SU-DHL-6 (cell line): ENCODE measurements around the gene CTBP1.

Source experiments
- H2AFZ ChIP-seq: fragments of 200-600 bp; sonication (generic); 2 replicates; pipeline ENCODE4 v1.6.1; 2014; ENCODE audit warnings: low read depth, mild to moderate bottlenecking, moderate library complexity, mixed read lengths, antibody characterized with exemption, low read length; ENCODE audit not compliant: severe bottlenecking
- H3F3A ChIP-seq: fragments of 200-600 bp; shearing (Covaris generic); 2 replicates; pipeline ENCODE4 v1.6.0; 2016; ENCODE audit warnings: antibody characterized with exemption, mild to moderate bottlenecking; ENCODE audit not compliant: insufficient read depth
- H3K27ac ChIP-seq: fragments of 200-600 bp; sonication (generic); 2 replicates; pipeline ENCODE4 v1.5.1; 2016; ENCODE audit warnings: low read depth, mild to moderate bottlenecking, low read length, moderate library complexity, mixed read lengths
- H3K27me3 ChIP-seq: fragments of 200-600 bp; sonication (generic), shearing (Covaris generic); 2 replicates; pipeline ENCODE4 v1.6.0; 2014; ENCODE audit warnings: mild to moderate bottlenecking, low read length
- H3K36me3 ChIP-seq: fragments of 200-600 bp; sonication (generic); 2 replicates; pipeline ENCODE4 v1.6.1; 2014; ENCODE audit warnings: mild to moderate bottlenecking, low read length, mixed read lengths
- H3K4me2 ChIP-seq: fragments of 300-600, 200-600 bp; shearing (Covaris generic), sonication (generic); 2 replicates; pipeline ENCODE4 v1.6.0; 2014; ENCODE audit warnings: low read length, low read depth, mild to moderate bottlenecking; ENCODE audit not compliant: poor library complexity, severe bottlenecking
- H3K4me3 ChIP-seq: fragments of 200-600 bp; sonication (generic); 2 replicates; pipeline ENCODE4 v1.5.1; 2014; ENCODE audit warnings: antibody characterized with exemption, low read length, mild to moderate bottlenecking, mixed read lengths; ENCODE audit not compliant: insufficient read depth, poor library complexity, severe bottlenecking
- H3K79me2 ChIP-seq: fragments of 200-600 bp; sonication (generic); 2 replicates; pipeline ENCODE4 v1.6.1; 2014; ENCODE audit warnings: mild to moderate bottlenecking, low read length, moderate library complexity; ENCODE audit not compliant: insufficient read depth
- H3K9ac ChIP-seq: fragments of 200-600 bp; sonication (generic); 2 replicates; pipeline ENCODE4 v1.7.0; 2014; ENCODE audit warnings: mild to moderate bottlenecking, low read length
- H3K9me2 ChIP-seq: fragments of 200-600 bp; sonication (generic); replicated peaks from 2 replicates; pipeline ENCODE4 v1.6.1; 2014; ENCODE audit warnings: low read length; ENCODE audit not compliant: insufficient read depth
- H3K9me3 ChIP-seq: fragments of 200-600 bp; sonication (generic); 2 replicates; pipeline ENCODE4 v1.6.1; 2014; ENCODE audit warnings: low read length, mixed read lengths; ENCODE audit not compliant: insufficient read depth
- H4K20me1 ChIP-seq: fragments of 200-600 bp; sonication (generic); 2 replicates; pipeline ENCODE4 v1.6.1; 2014; ENCODE audit warnings: low read depth, mild to moderate bottlenecking, antibody characterized with exemption, low read length, moderate library complexity, mixed read lengths
- CTCF ChIP-seq: fragments of 200-600 bp; sonication (generic); IDR thresholded peaks from one replicate; pipeline ENCODE4 v1.5.1; 2017; ENCODE audit warnings: antibody characterized with exemption, mild to moderate bottlenecking, low read length, moderate library complexity; ENCODE audit not compliant: insufficient read depth, poor library complexity, severe bottlenecking
- EZH2phosphoT487 ChIP-seq: fragments of 200-600 bp; sonication (generic), shearing (Covaris generic); conservative IDR thresholded peaks from 2 replicates; pipeline ENCODE4 v1.6.1; 2018; ENCODE audit warnings: mild to moderate bottlenecking, antibody characterized with exemption, low read length, moderate library complexity, mixed read lengths

The CTBP1 gene

GRCh38 chr4:1236103-1236641, 12.8 kb downstream of the CTBP1 start:
- no peak overlapping the region for H2AFZ ChIP-seq
- no peaks in the 10 kb centered on the region; the same call in 1 of the 2 replicates for H4K20me1 ChIP-seq
- H3K9me3 ChIP-seq: no peaks in the 10 kb centered on the region
- peaks cover 37% of the 10 kb centered on the region for H3K79me2 ChIP-seq
- no peaks in the 10 kb centered on the region for H3K27me3 ChIP-seq
- TF ChIP-seq CTCF (no peak), EZH2phosphoT487 (no peak)
- peaks cover 3% of the 10 kb centered on the region; the same call in 1 of the 2 replicates for H3K36me3 ChIP-seq
- H3K9me2 ChIP-seq: no peaks in the 10 kb centered on the region
- H3K27ac ChIP-seq: no peak overlapping the region
- H3K4me2 ChIP-seq: no peak overlapping the region
- H3K4me3 ChIP-seq: no peak overlapping the region
- no peak overlapping the region for H3K9ac ChIP-seq
- H3F3A ChIP-seq: no peaks in the 10 kb centered on the region

GRCh38 chr4:1235381-1236102, 13.4 kb downstream of the CTBP1 start:
- TF ChIP-seq CTCF (no peak), EZH2phosphoT487 (no peak)
- H2AFZ ChIP-seq: no peak overlapping the region
- peaks cover 3% of the 10 kb centered on the region; the same call in 1 of the 2 replicates for H3K36me3 ChIP-seq
- H3K4me2 ChIP-seq: no peak overlapping the region
- peaks cover 30% of the 10 kb centered on the region for H3K79me2 ChIP-seq
- no peaks in the 10 kb centered on the region for H3K9me3 ChIP-seq
- H3K27me3 ChIP-seq: no peaks in the 10 kb centered on the region
- no peaks in the 10 kb centered on the region; the same call in 1 of the 2 replicates for H4K20me1 ChIP-seq
- H3F3A ChIP-seq: no peaks in the 10 kb centered on the region
- H3K27ac ChIP-seq: no peak overlapping the region
- H3K4me3 ChIP-seq: no peak overlapping the region
- no peak overlapping the region for H3K9ac ChIP-seq
- H3K9me2 ChIP-seq: no peaks in the 10 kb centered on the region

GRCh38 chr4:1234811-1235292, 14.1 kb downstream of the CTBP1 start:
- no peak overlapping the region for H2AFZ ChIP-seq
- no peaks in the 10 kb centered on the region for H3K9me3 ChIP-seq
- H3K27ac ChIP-seq: no peak overlapping the region
- H3K27me3 ChIP-seq: no peaks in the 10 kb centered on the region
- H3K79me2 ChIP-seq: peaks cover 29% of the 10 kb centered on the region
- H4K20me1 ChIP-seq: no peaks in the 10 kb centered on the region; the same call in 1 of the 2 replicates
- H3K4me3 ChIP-seq: no peak overlapping the region
- no peak overlapping the region for H3K4me2 ChIP-seq
- TF ChIP-seq EZH2phosphoT487: no peak
- no peak for TF ChIP-seq CTCF
- H3K9me2 ChIP-seq: no peaks in the 10 kb centered on the region
- no peaks in the 10 kb centered on the region for H3F3A ChIP-seq
- H3K9ac ChIP-seq: no peak overlapping the region
- H3K36me3 ChIP-seq: peaks cover 3% of the 10 kb centered on the region; the same call in 1 of the 2 replicates
